Duodenal mucosa (tissue), 2 donors: ENCODE measurements around the gene NFATC1.

Source experiments
- H3K27ac ChIP-seq: one replicate; pipeline ENCODE4 v1.7.0; 2013; ENCODE audit warnings: low read depth, low read length
- H3K27me3 ChIP-seq, 2 donors: one replicate each; pipeline ENCODE4 v1.7.0; 2013; ENCODE audit warnings: low read length in 2 of 2, control low read depth in 1 of 2; ENCODE audit not compliant: insufficient read depth in 2 of 2, control insufficient read depth in 1 of 2
- H3K36me3 ChIP-seq, 2 donors: one replicate each; pipeline ENCODE4 v1.7.0; 2013; ENCODE audit warnings: low read length in 2 of 2, control low read depth in 1 of 2; ENCODE audit not compliant: insufficient read depth in 2 of 2, control insufficient read depth in 1 of 2
- H3K4me1 ChIP-seq, 2 donors: one replicate each; pipeline ENCODE4 v1.7.0; 2013; ENCODE audit warnings: low read length in 2 of 2, control low read depth in 1 of 2; ENCODE audit not compliant: insufficient read depth in 2 of 2, control insufficient read depth in 1 of 2
- H3K4me3 ChIP-seq, 2 donors: one replicate each; pipeline ENCODE4 v1.7.0; 2013; ENCODE audit warnings: low read length in 2 of 2, low read depth in 1 of 2
- H3K9ac ChIP-seq, 2 donors: one replicate each; pipeline ENCODE4 v1.7.0; 2013; ENCODE audit warnings: low read length in 2 of 2, low read depth in 1 of 2
- H3K9me3 ChIP-seq, 2 donors: one replicate each; pipeline ENCODE4 v1.7.0; 2013; ENCODE audit warnings: low read length in 2 of 2, control low read depth in 1 of 2; ENCODE audit not compliant: control insufficient read depth in 1 of 2

NFATC1 gene

DNA sequence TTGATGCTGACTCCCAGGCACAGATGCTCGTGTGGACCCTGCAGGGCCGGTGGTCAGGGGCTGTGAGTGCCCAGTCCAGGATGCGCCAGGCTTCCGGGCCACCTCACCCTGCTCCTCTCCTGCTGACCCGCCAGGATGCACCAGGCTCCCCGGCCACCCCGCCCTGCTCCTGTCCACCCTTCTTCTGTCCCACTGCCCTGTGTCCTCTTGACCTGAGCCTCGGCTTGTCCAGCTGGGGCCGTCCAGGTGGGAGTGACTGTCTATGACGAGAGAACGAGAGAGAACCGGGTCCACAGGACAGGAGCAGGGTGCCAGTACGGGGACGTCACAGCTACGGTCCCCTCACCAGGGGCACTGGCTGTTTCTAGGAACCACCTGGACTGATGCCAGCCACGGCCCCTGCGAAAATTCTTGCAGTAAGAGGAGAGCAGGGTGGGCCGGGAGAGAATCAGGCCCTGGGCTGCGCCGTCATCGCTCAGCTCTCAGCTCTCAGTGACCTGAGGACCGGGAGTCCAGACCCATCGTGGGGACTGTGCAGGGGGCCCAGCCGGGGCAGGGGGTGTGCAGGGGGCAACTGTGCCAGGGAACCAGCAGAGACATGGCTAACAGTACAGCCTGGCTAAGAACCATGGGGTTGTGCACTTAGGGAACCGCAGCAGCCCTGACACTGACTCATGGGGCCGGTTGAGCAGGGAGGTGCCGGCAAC, 12.9 kb upstream of the NFATC1 start:
- Histone ChIP-seq H3K27me3 (peaks cover 9 to 12% of the 10 kb centered on the region in 2 donors), H3K36me3 (peaks cover 0 to 5% of the 10 kb centered on the region in 2 donors), H3K4me3 (no peak overlapping the region), H3K4me1 (no peaks in the 10 kb centered on the region), H3K9me3 (no peaks in the 10 kb centered on the region), H3K27ac (no peak overlapping the region), H3K9ac (no peak overlapping the region)

DNA sequence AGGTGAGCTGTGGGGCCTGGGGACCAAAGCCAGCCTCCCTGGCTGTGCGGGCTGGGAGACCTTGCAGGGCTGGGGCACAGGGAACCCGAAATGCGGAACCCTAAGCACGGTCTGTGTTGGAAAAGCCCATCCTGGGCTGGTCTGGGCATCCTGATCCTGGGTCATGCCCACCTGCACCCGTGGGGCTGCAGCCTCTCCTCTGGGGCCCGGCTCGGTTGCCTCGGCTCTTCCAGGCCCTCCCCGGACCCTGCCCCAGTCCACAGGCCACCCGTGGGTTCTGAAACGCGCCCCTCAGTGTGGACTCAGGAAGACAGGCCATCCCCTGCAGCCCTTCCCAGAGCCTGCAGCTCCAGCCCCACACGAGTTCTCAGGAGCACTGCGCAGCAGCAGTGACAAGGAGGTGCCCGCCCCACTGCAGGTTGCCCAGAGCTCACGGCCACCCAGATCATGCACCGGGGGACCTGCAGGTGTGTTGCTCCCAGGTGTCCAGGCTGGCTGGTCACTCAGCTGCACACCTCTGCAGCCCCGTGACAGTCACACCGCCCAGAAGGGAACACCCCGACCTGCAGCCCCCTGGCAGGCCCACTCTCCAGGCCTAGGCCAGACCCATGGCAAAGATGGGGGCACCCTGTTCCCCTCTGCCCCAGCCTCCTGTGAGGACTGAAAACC, 12.2 kb upstream of the NFATC1 start:
- no peak overlapping the region for H3K4me3 ChIP-seq
- no peaks in the 10 kb centered on the region for H3K9me3 ChIP-seq
- peaks cover 14 to 18% of the 10 kb centered on the region in 2 donors for H3K27me3 ChIP-seq
- H3K36me3 ChIP-seq = no peaks in the 10 kb centered on the region
- H3K4me1 ChIP-seq = no peaks in the 10 kb centered on the region
- no peak overlapping the region for H3K9ac ChIP-seq
- H3K27ac ChIP-seq = no peak overlapping the region

DNA sequence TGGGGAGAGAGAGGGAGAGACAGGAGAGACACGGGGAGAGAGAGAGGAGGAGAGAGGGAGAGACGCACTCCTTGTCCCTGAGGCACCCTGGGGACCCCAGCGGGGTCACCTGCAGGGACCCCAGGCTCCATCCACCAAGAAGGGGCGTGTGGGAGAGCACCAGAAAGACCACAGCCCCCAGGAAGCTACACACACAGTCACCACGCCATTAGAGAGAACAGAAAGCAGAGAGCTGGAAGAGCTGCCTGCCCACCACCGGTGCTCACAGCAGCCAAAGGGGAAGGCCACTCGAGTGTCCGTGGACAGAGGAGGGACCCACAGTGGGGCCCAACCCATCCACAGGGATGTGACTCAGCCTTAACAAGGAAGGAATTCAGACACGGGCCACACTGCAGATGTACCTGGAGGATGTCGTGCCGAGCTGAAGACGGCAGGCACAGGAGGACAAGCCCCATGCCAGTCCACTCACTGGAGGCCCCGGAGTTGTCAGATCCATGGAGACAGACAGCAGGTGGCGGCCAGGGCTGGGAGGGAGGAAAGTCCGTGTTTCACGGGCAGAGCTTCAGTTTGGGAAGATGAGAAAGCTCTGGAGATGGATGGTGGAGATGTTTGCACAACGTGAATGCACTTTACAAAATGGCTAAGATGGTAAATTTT, 11.5 kb upstream of the NFATC1 start:
- H3K27me3 ChIP-seq = peaks cover 21 to 25% of the 10 kb centered on the region in 2 donors
- H3K9ac ChIP-seq = no peak overlapping the region
- H3K27ac ChIP-seq = no peak overlapping the region
- H3K36me3 ChIP-seq = no peaks in the 10 kb centered on the region
- no peaks in the 10 kb centered on the region for H3K9me3 ChIP-seq
- H3K4me3 ChIP-seq = no peak overlapping the region
- H3K4me1 ChIP-seq = no peaks in the 10 kb centered on the region

DNA sequence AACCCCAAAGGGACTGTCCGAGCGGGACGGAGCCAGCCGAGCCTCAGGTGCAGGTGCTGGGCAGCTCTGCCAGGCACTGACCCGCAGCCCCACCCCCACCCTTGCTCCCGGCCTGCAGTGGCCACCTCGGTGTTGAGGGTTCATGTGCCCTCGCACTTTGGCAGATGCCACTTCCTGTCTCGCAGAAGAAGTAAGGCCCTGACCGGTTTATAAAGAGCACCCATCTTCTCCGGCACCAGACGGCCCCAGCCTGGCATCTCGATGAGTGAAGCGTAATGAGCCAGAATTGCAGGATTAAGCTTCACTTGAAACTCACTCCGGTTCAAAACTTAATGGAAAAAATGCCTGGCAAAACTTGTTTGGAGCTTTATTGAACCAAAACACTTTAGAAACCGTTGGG, 10.9 kb upstream of the NFATC1 start:
- Histone ChIP-seq H3K4me3 (no peak overlapping the region), H3K36me3 (no peaks in the 10 kb centered on the region), H3K4me1 (no peaks in the 10 kb centered on the region), H3K9ac (no peak overlapping the region), H3K27ac (no peak overlapping the region), H3K9me3 (no peaks in the 10 kb centered on the region), H3K27me3 (peaks cover 24 to 30% of the 10 kb centered on the region in 2 donors)

DNA sequence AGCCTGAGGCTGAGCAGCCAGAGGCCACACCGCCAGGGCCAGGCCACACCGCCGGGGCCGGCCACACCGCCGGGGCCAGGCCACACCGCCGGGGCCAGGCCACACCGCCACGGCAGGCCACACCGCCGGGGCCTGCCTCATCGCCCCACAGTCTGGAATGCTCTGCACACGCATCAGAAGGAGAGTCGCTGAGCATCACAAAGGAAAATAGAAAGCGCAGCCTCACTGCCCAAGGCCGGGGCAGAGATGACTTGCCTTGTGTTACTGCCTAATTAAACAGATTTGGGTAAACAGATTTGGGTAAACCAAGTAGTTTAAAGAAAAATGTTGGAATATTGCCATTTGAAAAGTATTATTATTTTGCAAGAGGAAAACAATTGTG, 10.4 kb upstream of the NFATC1 start:
- H3K9me3 ChIP-seq = no peaks in the 10 kb centered on the region
- H3K9ac ChIP-seq = no peak overlapping the region
- H3K27ac ChIP-seq = no peak overlapping the region
- H3K4me3 ChIP-seq = no peak overlapping the region
- peaks cover 24 to 31% of the 10 kb centered on the region in 2 donors for H3K27me3 ChIP-seq
- no peaks in the 10 kb centered on the region for H3K36me3 ChIP-seq
- H3K4me1 ChIP-seq = no peaks in the 10 kb centered on the region

DNA sequence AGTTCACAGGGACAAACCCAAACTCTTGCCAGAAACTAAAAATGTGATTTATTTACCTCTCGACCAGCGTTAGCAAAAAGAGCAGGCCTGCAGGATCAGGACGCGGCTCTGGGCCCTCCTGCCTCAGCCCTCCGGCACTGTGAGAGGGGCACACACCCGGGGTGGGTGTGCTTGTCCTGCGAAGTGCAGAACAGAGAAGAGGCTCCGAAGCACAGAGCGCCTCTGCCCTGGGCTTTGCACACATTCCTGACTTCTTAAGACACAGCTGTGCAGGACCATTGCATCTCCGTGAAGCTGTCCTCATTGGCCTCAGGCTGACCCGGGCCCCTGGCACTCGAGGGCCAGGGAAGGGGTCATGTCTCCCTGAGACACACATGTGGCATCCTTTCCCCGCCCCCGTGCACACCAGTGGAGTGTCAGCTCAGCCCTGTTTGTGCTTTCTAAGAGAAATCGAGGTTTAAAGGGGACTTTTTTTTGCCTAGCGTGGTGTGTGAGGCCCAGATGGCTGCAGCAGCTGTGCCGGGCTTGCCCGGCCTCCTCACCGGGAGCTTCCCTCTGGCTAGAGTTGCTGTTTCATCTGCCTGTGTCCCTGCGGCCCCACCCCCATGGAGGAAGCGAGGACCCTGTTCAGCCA, 9.9 kb upstream of the NFATC1 start:
- Histone ChIP-seq H3K9ac (no peak overlapping the region), H3K9me3 (no peaks in the 10 kb centered on the region), H3K36me3 (no peaks in the 10 kb centered on the region), H3K27ac (no peak overlapping the region), H3K4me1 (no peaks in the 10 kb centered on the region), H3K27me3 (peaks cover 25 to 34% of the 10 kb centered on the region in 2 donors), H3K4me3 (no peak overlapping the region)

DNA sequence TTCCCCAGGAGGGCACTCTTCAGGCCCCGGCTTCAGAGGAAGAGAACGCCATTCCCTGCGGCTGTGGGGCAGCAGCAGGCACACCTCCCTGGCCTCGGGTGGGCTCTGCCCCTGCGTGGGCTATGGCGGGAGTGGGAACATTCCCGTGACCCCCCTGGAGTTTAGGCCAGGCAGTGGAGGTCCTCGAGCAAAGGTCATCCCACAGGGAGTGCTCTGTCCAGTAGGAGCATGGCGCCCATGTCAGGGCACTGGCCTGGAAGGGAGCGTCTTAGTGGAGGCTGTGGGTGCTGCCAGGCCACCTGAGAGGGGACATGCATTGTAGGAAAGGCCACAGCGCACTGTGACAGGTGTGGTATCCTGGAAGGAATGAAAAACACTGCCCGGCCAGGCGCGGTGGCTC, 9.2 kb upstream of the NFATC1 start:
- H3K4me3 ChIP-seq = no peak overlapping the region
- H3K9me3 ChIP-seq = no peaks in the 10 kb centered on the region
- H3K4me1 ChIP-seq = no peaks in the 10 kb centered on the region
- H3K27ac ChIP-seq = no peak overlapping the region
- H3K27me3 ChIP-seq = peaks cover 27 to 37% of the 10 kb centered on the region in 2 donors
- H3K36me3 ChIP-seq = no peaks in the 10 kb centered on the region
- H3K9ac ChIP-seq = no peak overlapping the region

DNA sequence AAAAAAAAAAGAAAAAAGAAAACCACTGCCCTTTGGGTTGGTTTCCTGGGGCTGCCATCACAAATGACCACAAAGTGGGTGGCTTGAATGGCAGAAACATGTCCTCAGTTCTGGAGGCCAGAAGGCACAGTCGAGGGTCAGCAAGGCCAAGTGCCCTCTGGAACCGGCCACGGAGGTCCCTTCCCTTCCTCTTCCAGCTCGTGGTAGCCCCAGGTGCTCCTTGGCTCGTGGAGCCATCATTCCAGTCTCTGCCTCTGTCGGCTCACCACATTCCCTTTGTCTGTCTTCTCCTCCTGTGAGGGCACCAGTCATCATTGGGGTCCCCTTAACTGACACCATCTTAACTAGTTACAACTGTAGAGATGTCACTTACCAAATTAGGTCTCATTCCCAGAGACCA, 8.5 kb upstream of the NFATC1 start:
- no peak overlapping the region for H3K27ac ChIP-seq
- H3K4me3 ChIP-seq = no peak overlapping the region
- H3K27me3 ChIP-seq = peaks cover 29 to 41% of the 10 kb centered on the region in 2 donors
- no peak overlapping the region for H3K9ac ChIP-seq
- no peaks in the 10 kb centered on the region for H3K36me3 ChIP-seq
- H3K4me1 ChIP-seq = no peaks in the 10 kb centered on the region
- H3K9me3 ChIP-seq = no peaks in the 10 kb centered on the region

DNA sequence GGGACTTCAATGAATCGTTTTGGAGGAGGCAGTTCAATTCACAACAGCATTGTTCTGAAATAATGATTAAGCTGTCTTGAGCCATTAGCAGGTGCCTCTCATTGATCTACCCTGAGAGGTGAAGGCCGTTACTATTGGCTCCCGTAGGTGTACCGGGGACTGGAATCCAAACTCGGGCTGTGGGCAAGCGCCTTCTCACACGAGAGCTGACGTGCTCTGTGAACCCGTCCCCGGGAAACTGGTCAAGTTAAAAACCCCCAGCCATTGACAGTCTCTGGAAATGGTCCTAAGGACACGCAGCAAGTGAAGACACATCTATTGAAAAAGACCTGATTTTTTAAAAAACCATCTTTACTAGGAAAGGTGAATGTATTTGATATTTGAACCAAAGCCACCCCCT, 8.1 kb upstream of the NFATC1 start:
- no peak overlapping the region for H3K4me3 ChIP-seq
- H3K36me3 ChIP-seq = no peaks in the 10 kb centered on the region
- no peak overlapping the region for H3K27ac ChIP-seq
- H3K4me1 ChIP-seq = no peaks in the 10 kb centered on the region
- H3K9ac ChIP-seq = no peak overlapping the region
- peaks cover 33 to 44% of the 10 kb centered on the region in 2 donors for H3K27me3 ChIP-seq
- H3K9me3 ChIP-seq = no peaks in the 10 kb centered on the region

DNA sequence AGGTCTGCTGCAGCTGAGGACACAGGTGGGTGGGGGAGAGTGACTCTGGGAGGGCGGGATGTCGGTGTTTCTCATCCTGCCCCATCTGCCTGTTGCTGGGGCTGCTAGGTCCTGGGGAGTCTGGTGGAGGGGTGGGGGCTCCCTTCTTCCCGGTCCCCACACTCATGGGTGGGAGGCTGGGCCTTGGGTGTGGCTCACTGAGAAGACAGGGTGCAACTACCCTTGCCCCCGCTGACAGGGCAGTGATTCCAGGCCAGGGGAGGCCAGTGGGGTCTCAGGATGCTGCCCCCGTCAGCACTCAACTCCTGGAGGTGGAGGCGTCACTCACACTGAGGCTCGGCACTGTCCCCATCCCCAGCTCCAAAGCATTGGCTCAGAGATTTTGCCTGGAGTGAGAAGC, 7.7 kb upstream of the NFATC1 start:
- Histone ChIP-seq H3K27ac (no peak overlapping the region), H3K27me3 (peaks cover 36 to 44% of the 10 kb centered on the region in 2 donors), H3K9ac (no peak overlapping the region), H3K36me3 (no peaks in the 10 kb centered on the region), H3K4me3 (no peak overlapping the region), H3K9me3 (no peaks in the 10 kb centered on the region), H3K4me1 (peaks cover 2 to 4% of the 10 kb centered on the region in 2 donors)
